Small intestine (tissue), 7 donors: ENCODE data around the gene RNF182. TPM values are rescaled to one million over a fixed set of nuclear protein-coding genes. Genes with fewer than 3 reads are reported as not detected.

Experiments
- DNase-seq, 2 donors: peaks; one replicate each; pipeline versions ENCODE4 v3.0.0 to v3.0.0-alpha.2; 2013
- FAIRE-seq: peaks from 2 replicates; lab custom pipeline; 2012; peaks lifted over from hg19 to GRCh38; lab: Jason Lieb, UNC
- H3K27ac ChIP-seq, 3 donors: one replicate each; pipeline ENCODE4 v1.5.1; 2013; ENCODE audit warnings: low read length in 2 of 3, mild to moderate bottlenecking in 2 of 3, control low read depth in 1 of 3, inconsistent platforms in 1 of 3, low read depth in 1 of 3, moderate library complexity in 1 of 3
- H3K27me3 ChIP-seq, 3 donors: one replicate each; pipeline ENCODE4 v1.6.1; 2013; ENCODE audit warnings: low read length in 3 of 3, inconsistent platforms in 1 of 3; ENCODE audit not compliant: control insufficient read depth in 3 of 3, insufficient read depth in 3 of 3
- H3K36me3 ChIP-seq, 3 donors: one replicate each; pipeline ENCODE4 v1.6.1; 2013; ENCODE audit warnings: low read length in 3 of 3, inconsistent platforms in 1 of 3, low read depth in 1 of 3, mild to moderate bottlenecking in 1 of 3, moderate library complexity in 1 of 3; ENCODE audit not compliant: control insufficient read depth in 3 of 3, insufficient read depth in 2 of 3
- H3K4me1 ChIP-seq, 3 donors: one replicate each; pipeline ENCODE4 v1.6.1; 2013; ENCODE audit warnings: low read length in 2 of 3, inconsistent platforms in 1 of 3, low read depth in 1 of 3, mild to moderate bottlenecking in 1 of 3, moderate library complexity in 1 of 3; ENCODE audit not compliant: control insufficient read depth in 3 of 3, insufficient read depth in 2 of 3
- H3K4me3 ChIP-seq, 3 donors: one replicate each; pipeline ENCODE4 v1.5.1; 2013; ENCODE audit warnings: low read length in 3 of 3, control low read depth in 1 of 3, inconsistent platforms in 1 of 3, low read depth in 1 of 3, mild to moderate bottlenecking in 1 of 3, moderate library complexity in 1 of 3
- H3K9me3 ChIP-seq, 2 donors: one replicate each; pipeline ENCODE4 v1.6.1; 2013; ENCODE audit warnings: low read depth in 1 of 2, low read length in 1 of 2; ENCODE audit not compliant: control insufficient read depth in 2 of 2, insufficient read depth in 1 of 2
- WGBS, 3 donors: extraction: QIAGEN DNeasy Blood & Tissue Kit; methylation state at CpG; one replicate each; pipeline ENCODE4 v1.1.7; 2013; 5-methylcytosine and 5-hydroxymethylcytosine counted together
- polyA plus RNA-seq, 4 donors: library from polyadenylated mRNA; stranded (reverse) in 3 of 4; unstranded in 1 of 4; fragments of 200-250 nt in 3 of 4; fragments of 120-200 nt in 1 of 4; gene quantifications; one replicate each; pipeline versions ENCODE4 v1.2.1 to v1.2.3, GENCODE V29; 2013
- donor health status: healthy with polysubstance abuse.
- donor health status: control.
- donor health status: control.
- donor health status: Bipolar disorder and iron deficiency.
- donor health status: healthy.

RNF182 gene
- polyA plus RNA-seq, 4 donors, result 0.86 to 1.1 TPM; not detected in 2

- Histone ChIP-seq H3K9me3 (no peaks in the 10 kb centered on the region), H3K27ac (no peak overlapping the region), H3K4me3 (no peak overlapping the region), H3K36me3 (no peaks in the 10 kb centered on the region), H3K27me3 (peaks cover 0 to 9% (median 7%) of the 10 kb centered on the region in 3 donors), H3K4me1 (no peaks in the 10 kb centered on the region)
- FAIRE-seq, result no peak
- 90 to 94% (median 92%) methylated on average over 6 of the region's 6 CpGs for WGBS, 3 donors
- no peak for DNase-seq
These were observed 66.6 kb downstream of the RNF182 start for GRCh38 chr6:13991393-13991792.

- Histone ChIP-seq H3K27me3 (peaks cover 0 to 9% (median 8%) of the 10 kb centered on the region in 3 donors), H3K27ac (no peak overlapping the region), H3K36me3 (no peaks in the 10 kb centered on the region), H3K4me1 (no peaks in the 10 kb centered on the region), H3K9me3 (no peaks in the 10 kb centered on the region), H3K4me3 (no peak overlapping the region)
- FAIRE-seq (no peak), DNase-seq (no peak)
- WGBS, 3 donors, result 84 to 89% (median 87%) methylated on average over 5 of the region's 5 CpGs
These were observed 67.8 kb downstream of the RNF182 start for GRCh38 chr6:13992417-13993055.

GRCh38 chr6:13993416-13993815 lies 68.7 kb downstream of the RNF182 start:
- DNase-seq (no peak), FAIRE-seq (no peak)
- Histone ChIP-seq H3K4me3 (no peak overlapping the region), H3K36me3 (no peaks in the 10 kb centered on the region), H3K27me3 (peaks cover 0 to 8% (median 7%) of the 10 kb centered on the region in 3 donors), H3K4me1 (no peaks in the 10 kb centered on the region), H3K9me3 (no peaks in the 10 kb centered on the region), H3K27ac (no peak overlapping the region)
- WGBS, 3 donors, result 45 to 58% (median 55%) methylated on average over 2 of the region's 2 CpGs

GRCh38 chr6:13998356-13998755 lies 73.6 kb downstream of the RNF182 start:
- WGBS, 3 donors, result 86 to 90% (median 90%) methylated on average over 3 of the region's 3 CpGs
- H3K4me1 ChIP-seq, result no peaks in the 10 kb centered on the region
- H3K27me3 ChIP-seq, result peaks cover 0 to 10% (median 2%) of the 10 kb centered on the region in 3 donors
- DNase-seq, result no peak
- FAIRE-seq, result no peak
- no peak overlapping the region for H3K27ac ChIP-seq
- no peaks in the 10 kb centered on the region for H3K9me3 ChIP-seq
- no peaks in the 10 kb centered on the region for H3K36me3 ChIP-seq
- no peak overlapping the region for H3K4me3 ChIP-seq

GRCh38 chr6:14000901-14001300 lies 76.1 kb downstream of the RNF182 start:
- Histone ChIP-seq H3K36me3 (no peaks in the 10 kb centered on the region), H3K9me3 (no peaks in the 10 kb centered on the region), H3K4me1 (no peaks in the 10 kb centered on the region), H3K4me3 (no peak overlapping the region), H3K27me3 (peaks cover 0 to 16% (median 2%) of the 10 kb centered on the region in 3 donors), H3K27ac (no peak overlapping the region)
- 69 to 79% (median 74%) methylated on average over 3 of the region's 3 CpGs for WGBS, 3 donors
- DNase-seq, result no peak
- FAIRE-seq, result no peak

- 70 to 78% (median 75%) methylated on average over 13 of the region's 13 CpGs for WGBS, 3 donors
- Histone ChIP-seq H3K36me3 (no peaks in the 10 kb centered on the region), H3K4me3 (no peak overlapping the region), H3K27me3 (peaks cover 0 to 16% (median 2%) of the 10 kb centered on the region in 3 donors), H3K4me1 (no peaks in the 10 kb centered on the region), H3K9me3 (no peaks in the 10 kb centered on the region), H3K27ac (no peak overlapping the region)
- FAIRE-seq (no peak), DNase-seq (no peak)
These were observed 76.7 kb downstream of the RNF182 start for GRCh38 chr6:14001329-14002012.

GRCh38 chr6:14002176-14002947 lies 77.6 kb downstream of the RNF182 start:
- no peaks in the 10 kb centered on the region for H3K36me3 ChIP-seq
- FAIRE-seq (no peak), DNase-seq (no peak)
- peaks cover 0 to 16% (median 0%) of the 10 kb centered on the region in 3 donors for H3K27me3 ChIP-seq
- no peak overlapping the region for H3K27ac ChIP-seq
- H3K4me1 ChIP-seq, result no peaks in the 10 kb centered on the region
- no peak overlapping the region for H3K4me3 ChIP-seq
- H3K9me3 ChIP-seq, result no peaks in the 10 kb centered on the region
- 96% methylated on average over 25 to 47 of the region's 47 CpGs for WGBS, 3 donors

GRCh38 chr6:14004258-14004657 lies 79.5 kb downstream of the RNF182 start:
- H3K4me3 ChIP-seq, result no peak overlapping the region
- no peaks in the 10 kb centered on the region for H3K9me3 ChIP-seq
- peaks cover 0 to 16% (median 0%) of the 10 kb centered on the region in 3 donors for H3K27me3 ChIP-seq
- no peak overlapping the region for H3K27ac ChIP-seq
- FAIRE-seq (no peak), DNase-seq (no peak)
- H3K36me3 ChIP-seq, result no peaks in the 10 kb centered on the region
- H3K4me1 ChIP-seq, result no peaks in the 10 kb centered on the region
- WGBS, 3 donors, result 85 to 86% (median 85%) methylated on average over 9 of the region's 9 CpGs
